HepG2 (cell line): ENCODE measurements around the gene C1orf159. TPM values are rescaled to one million over a fixed set of nuclear protein-coding genes. Genes with fewer than 3 reads are reported as not detected.

Experiments used
- AKAP8 ChIP-seq: sonication (generic); formaldehyde crosslinking; IDR thresholded peaks from 2 replicates; pipeline ENCODE4 v1.5.1; 2020; ENCODE audit warnings: mild to moderate bottlenecking, missing genetic modification reagents
- CAMTA2 ChIP-seq: sonication (generic); formaldehyde crosslinking; IDR thresholded peaks from 2 replicates; pipeline ENCODE4 v1.4.0; 2020; ENCODE audit warnings: mild to moderate bottlenecking, missing genetic modification reagents, borderline replicate concordance
- CBX5 ChIP-seq: sonication (generic); formaldehyde crosslinking; IDR thresholded peaks from 2 replicates; pipeline ENCODE4 v1.4.0; 2020; ENCODE audit warnings: missing genetic modification reagents, borderline replicate concordance
- CREM ChIP-seq, 2 experiments: sonication (generic) in 1 of 2; formaldehyde crosslinking in 1 of 2; IDR thresholded peaks; 2 replicates each; pipeline versions ENCODE4 v1.4.0 to v1.6.1; 2016 to 2020; ENCODE audit warnings: antibody characterized with exemption in 1 of 2, mild to moderate bottlenecking in 1 of 2, missing genetic modification reagents in 1 of 2
- DNMT1 ChIP-seq: sonication (generic); formaldehyde crosslinking; IDR thresholded peaks from 2 replicates; pipeline ENCODE4 v1.5.1; 2020; ENCODE audit warnings: mild to moderate bottlenecking, missing genetic modification reagents
- FOXA1 ChIP-seq, 2 experiments: fragments of 450-650 bp in 1 of 2; sonication (generic) in 1 of 2; formaldehyde crosslinking in 1 of 2; IDR thresholded peaks; 2 replicates each; pipeline versions ENCODE4 v1.4.0 to v1.6.1; 2016 to 2020; ENCODE audit warnings: missing genetic modification reagents in 1 of 2
- HNRNPUL1 ChIP-seq: fragments of 200-400 bp; formaldehyde crosslinking; IDR thresholded peaks from 2 replicates; pipeline ENCODE4 v1.6.1; 2017; ENCODE audit warnings: low read depth, mild to moderate bottlenecking, low read length, moderate library complexity
- LCORL ChIP-seq, 2 experiments: fragments of 450-650 bp in 1 of 2; sonication (generic) in 1 of 2; formaldehyde crosslinking in 1 of 2; IDR thresholded peaks; 2 replicates each; pipeline versions ENCODE4 v1.5.0 to v1.6.1; 2017 to 2020; ENCODE audit warnings: antibody characterized with exemption in 1 of 2, missing genetic modification reagents in 1 of 2
- NCOA5 ChIP-seq: sonication (generic); formaldehyde crosslinking; IDR thresholded peaks from 2 replicates; pipeline ENCODE4 v1.4.0; 2020; ENCODE audit warnings: missing genetic modification reagents
- NPAS2 ChIP-seq: sonication (generic); formaldehyde crosslinking; IDR thresholded peaks from 2 replicates; pipeline ENCODE4 v1.8.0; 2022; ENCODE audit warnings: mild to moderate bottlenecking, missing genetic modification reagents, borderline replicate concordance
- REPIN1 ChIP-seq: sonication (generic); formaldehyde crosslinking; IDR thresholded peaks from 2 replicates; pipeline ENCODE4 v1.8.0; 2022; ENCODE audit warnings: missing genetic modification reagents, low read depth, mild to moderate bottlenecking, borderline replicate concordance
- SCMH1 ChIP-seq: sonication (generic); formaldehyde crosslinking; IDR thresholded peaks from 2 replicates; pipeline ENCODE4 v1.9.0; 2021; ENCODE audit warnings: missing genetic modification reagents, mild to moderate bottlenecking, borderline replicate concordance
- SMARCE1 ChIP-seq: fragments of 450-650 bp; IDR thresholded peaks from 2 replicates; pipeline ENCODE4 v1.6.1; 2017; ENCODE audit warnings: borderline replicate concordance
- SRSF9 ChIP-seq: fragments of 200-400 bp; formaldehyde crosslinking; IDR thresholded peaks from 2 replicates; pipeline ENCODE4 v1.6.1; 2018; ENCODE audit warnings: borderline replicate concordance, mild to moderate bottlenecking, low read depth, low read length; ENCODE audit not compliant: insufficient read depth, poor library complexity, severe bottlenecking
- SRY ChIP-seq: sonication (generic); formaldehyde crosslinking; IDR thresholded peaks from 2 replicates; pipeline ENCODE4 v1.8.0; 2022; ENCODE audit warnings: mild to moderate bottlenecking, missing genetic modification reagents
- TP53 ChIP-seq: sonication (generic); formaldehyde crosslinking; conservative IDR thresholded peaks from 2 replicates; pipeline ENCODE4 v1.4.0; 2020; ENCODE audit warnings: missing genetic modification reagents
- TSC22D2 ChIP-seq: sonication (generic); formaldehyde crosslinking; IDR thresholded peaks from 2 replicates; pipeline ENCODE4 v1.5.1; 2020; ENCODE audit warnings: missing genetic modification reagents, mild to moderate bottlenecking, borderline replicate concordance
- ZNF101 ChIP-seq: sonication (generic); formaldehyde crosslinking; IDR thresholded peaks from 2 replicates; pipeline ENCODE4 v1.4.0; 2020; ENCODE audit warnings: mild to moderate bottlenecking, low read depth, missing genetic modification reagents, borderline replicate concordance
- ZNF343 ChIP-seq: sonication (generic); formaldehyde crosslinking; IDR thresholded peaks from 2 replicates; pipeline ENCODE4 v1.4.0; 2020; ENCODE audit warnings: mild to moderate bottlenecking, missing genetic modification reagents
- ZNF558 ChIP-seq: sonication (generic); formaldehyde crosslinking; IDR thresholded peaks from 2 replicates; pipeline ENCODE4 v1.9.0; 2022; ENCODE audit warnings: mild to moderate bottlenecking, missing genetic modification reagents, borderline replicate concordance
- ZNF644 ChIP-seq: IDR thresholded peaks from 2 replicates; pipeline ENCODE4 v1.6.1; 2016; ENCODE audit warnings: low read depth
- ZNF674 ChIP-seq: sonication (generic); formaldehyde crosslinking; IDR thresholded peaks from 2 replicates; pipeline ENCODE4 v1.5.0; 2020; ENCODE audit warnings: low read depth, mild to moderate bottlenecking, missing genetic modification reagents
- polyA plus RNA-seq, 8 experiments: library from polyadenylated mRNA; depleted of rRNA in 3 of 8; stranded (reverse) in 7 of 8; unstranded in 1 of 8; fragments of >200 nt; fragmentation: Illumina TruSeq in 4 of 8; extraction: Trizol in 4 of 8; gene quantifications; 2 replicates each; pipeline versions ENCODE4 v1.2.1 to v1.2.3, GENCODE V29; 2011 to 2016; ENCODE audit warnings: low read depth in 4 of 8, missing spikeins in 1 of 8, mixed read lengths in 1 of 8; ENCODE audit not compliant: insufficient read depth in 1 of 8
- total RNA-seq, 5 experiments: library from RNA; depleted of rRNA; stranded (reverse); fragments of >200 nt; fragmentation: Illumina TruSeq; extraction: Trizol; gene quantifications; 2 replicates each; pipeline ENCODE4 v1.2.3, GENCODE V29; 2016; ENCODE audit warnings: low read depth in 1 of 5
- TF ChIP-seq, protein P1 (sequence below): sonication (generic); formaldehyde crosslinking; IDR thresholded peaks from 2 replicates; pipeline ENCODE4 v1.4.0; 2020; ENCODE audit warnings: missing genetic modification reagents
- TF ChIP-seq, protein P2 (sequence below), 2 experiments: IDR thresholded peaks; 2 replicates each; pipeline ENCODE4 v1.6.1; 2011 to 2012; ENCODE audit warnings: low read length in 2 of 2, borderline replicate concordance in 1 of 2, low read depth in 1 of 2, mild to moderate bottlenecking in 1 of 2, moderate library complexity in 1 of 2

The C1orf159 gene
- total and polyA plus RNA-seq, 2 of the 13 experiments (the other 11 are each of a cell fraction or from before 2014, with no cell fraction given): 3.8 to 6.7 TPM

DNA sequence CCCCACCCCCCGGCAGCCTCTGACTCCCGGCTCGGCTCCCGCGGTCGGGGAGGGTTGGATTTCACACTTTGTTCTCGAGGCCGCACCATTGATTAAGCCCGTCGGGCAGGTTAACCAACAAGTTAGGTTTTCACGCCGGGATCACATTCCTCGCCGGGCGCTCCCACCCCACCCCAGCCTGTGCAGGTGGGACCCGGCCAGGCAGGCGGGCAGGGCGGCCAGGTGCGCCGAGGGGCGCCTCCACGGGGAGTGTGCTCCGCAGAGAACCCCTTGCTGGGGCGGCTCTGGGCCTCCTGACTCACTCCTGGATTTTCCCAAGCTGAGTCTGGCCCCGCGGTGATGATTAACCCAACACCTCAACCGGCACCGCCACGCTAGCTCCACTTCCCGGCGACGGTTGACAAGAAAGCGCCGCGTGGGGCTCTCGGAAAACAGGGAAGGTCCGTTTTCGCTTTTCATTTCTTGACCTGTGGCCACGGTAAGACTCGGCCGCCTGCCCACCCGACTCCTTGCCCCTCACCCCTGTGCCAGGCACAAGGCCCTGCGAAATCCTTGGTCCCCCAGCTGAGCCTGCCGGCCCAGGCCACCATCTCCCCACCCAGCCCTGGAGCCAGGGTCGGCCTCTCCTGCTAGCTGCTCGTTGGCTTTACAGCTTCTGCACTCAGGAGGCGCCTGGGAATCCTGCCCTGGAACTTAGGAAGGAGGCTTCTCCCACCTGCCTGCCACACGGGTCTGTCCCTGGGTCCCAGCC is 49.0 kb upstream of the C1orf159 start (continued):
- TF ChIP-seq, protein P1, sequence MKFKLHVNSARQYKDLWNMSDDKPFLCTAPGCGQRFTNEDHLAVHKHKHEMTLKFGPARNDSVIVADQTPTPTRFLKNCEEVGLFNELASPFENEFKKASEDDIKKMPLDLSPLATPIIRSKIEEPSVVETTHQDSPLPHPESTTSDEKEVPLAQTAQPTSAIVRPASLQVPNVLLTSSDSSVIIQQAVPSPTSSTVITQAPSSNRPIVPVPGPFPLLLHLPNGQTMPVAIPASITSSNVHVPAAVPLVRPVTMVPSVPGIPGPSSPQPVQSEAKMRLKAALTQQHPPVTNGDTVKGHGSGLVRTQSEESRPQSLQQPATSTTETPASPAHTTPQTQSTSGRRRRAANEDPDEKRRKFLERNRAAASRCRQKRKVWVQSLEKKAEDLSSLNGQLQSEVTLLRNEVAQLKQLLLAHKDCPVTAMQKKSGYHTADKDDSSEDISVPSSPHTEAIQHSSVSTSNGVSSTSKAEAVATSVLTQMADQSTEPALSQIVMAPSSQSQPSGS (CRISPR knock-in tag): no peak
- TF ChIP-seq AKAP8 (CRISPR knock-in tag) (peak; percentile 19), ZNF644 (CRISPR knock-in tag) (no peak; the same call in 1 of the 2 replicates), SCMH1 (CRISPR knock-in tag) (no peak), ZNF674 (CRISPR knock-in tag) (no peak), NCOA5 (no peak), SMARCE1 (no peak), CAMTA2 (CRISPR knock-in tag) (peak; percentile 83; the same call in 1 of the 2 replicates), CREM (IDR thresholded peaks at IDR 0.05) (no peak), CREM (CRISPR knock-in tag; IDR thresholded peaks at IDR 0.05) (no peak), REPIN1 (CRISPR knock-in tag) (no peak), TP53 (CRISPR knock-in tag) (no peak), SRSF9 (no peak), SRY (CRISPR knock-in tag) (no peak), DNMT1 (CRISPR knock-in tag) (no peak), NPAS2 (CRISPR knock-in tag) (no peak), ZNF558 (CRISPR knock-in tag) (0 out of 2 replicates have a peak, but pooled peaks have one; percentile 39), FOXA1 (IDR thresholded peaks at IDR 0.05) (no peak), FOXA1 (CRISPR knock-in tag; IDR thresholded peaks at IDR 0.05) (no peak), LCORL (IDR thresholded peaks at IDR 0.05) (no peak), LCORL (CRISPR knock-in tag; IDR thresholded peaks at IDR 0.05) (peak; percentile 73; the same call in 1 of the 2 replicates), ZNF343 (CRISPR knock-in tag) (no peak), ZNF101 (no peak), CBX5 (CRISPR knock-in tag) (no peak), HNRNPUL1 (no peak), TSC22D2 (CRISPR knock-in tag) (0 out of 2 replicates have a peak, but pooled peaks have one; percentile 5)
- TF ChIP-seq, protein P2, sequence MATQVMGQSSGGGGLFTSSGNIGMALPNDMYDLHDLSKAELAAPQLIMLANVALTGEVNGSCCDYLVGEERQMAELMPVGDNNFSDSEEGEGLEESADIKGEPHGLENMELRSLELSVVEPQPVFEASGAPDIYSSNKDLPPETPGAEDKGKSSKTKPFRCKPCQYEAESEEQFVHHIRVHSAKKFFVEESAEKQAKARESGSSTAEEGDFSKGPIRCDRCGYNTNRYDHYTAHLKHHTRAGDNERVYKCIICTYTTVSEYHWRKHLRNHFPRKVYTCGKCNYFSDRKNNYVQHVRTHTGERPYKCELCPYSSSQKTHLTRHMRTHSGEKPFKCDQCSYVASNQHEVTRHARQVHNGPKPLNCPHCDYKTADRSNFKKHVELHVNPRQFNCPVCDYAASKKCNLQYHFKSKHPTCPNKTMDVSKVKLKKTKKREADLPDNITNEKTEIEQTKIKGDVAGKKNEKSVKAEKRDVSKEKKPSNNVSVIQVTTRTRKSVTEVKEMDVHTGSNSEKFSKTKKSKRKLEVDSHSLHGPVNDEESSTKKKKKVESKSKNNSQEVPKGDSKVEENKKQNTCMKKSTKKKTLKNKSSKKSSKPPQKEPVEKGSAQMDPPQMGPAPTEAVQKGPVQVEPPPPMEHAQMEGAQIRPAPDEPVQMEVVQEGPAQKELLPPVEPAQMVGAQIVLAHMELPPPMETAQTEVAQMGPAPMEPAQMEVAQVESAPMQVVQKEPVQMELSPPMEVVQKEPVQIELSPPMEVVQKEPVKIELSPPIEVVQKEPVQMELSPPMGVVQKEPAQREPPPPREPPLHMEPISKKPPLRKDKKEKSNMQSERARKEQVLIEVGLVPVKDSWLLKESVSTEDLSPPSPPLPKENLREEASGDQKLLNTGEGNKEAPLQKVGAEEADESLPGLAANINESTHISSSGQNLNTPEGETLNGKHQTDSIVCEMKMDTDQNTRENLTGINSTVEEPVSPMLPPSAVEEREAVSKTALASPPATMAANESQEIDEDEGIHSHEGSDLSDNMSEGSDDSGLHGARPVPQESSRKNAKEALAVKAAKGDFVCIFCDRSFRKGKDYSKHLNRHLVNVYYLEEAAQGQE (IDR thresholded peaks at IDR 0.05; ENCODE audit: borderline replicate concordance in 1 of 2, low read depth in 1 of 2, low read length in 2 of 2): no peak
